ENCODE measurements around the gene CST4. TPM values are rescaled to one million over a fixed set of nuclear protein-coding genes. Genes with fewer than 3 reads are reported as not detected.
"Not testable (repeated sequence)": the region's sequence is repeated elsewhere in the genome, so short reads cannot be mapped to it uniquely, and the experiment has no call there.

The CST4 gene
- polyA plus RNA-seq, 1 donor from 2014 or later: not detected

- not testable (repeated sequence) for H3K4me3 Mint-ChIP-seq, H3K9me3 Mint-ChIP-seq, H3K27ac Mint-ChIP-seq, H3K36me3 Mint-ChIP-seq, H3K4me1 Mint-ChIP-seq, H3K27me3 Mint-ChIP-seq
Observed at GRCh38 chr20:23659610-23659988, 29.2 kb downstream of the CST4 start.

GRCh38 chr20:23658989-23659609 lies 29.7 kb downstream of the CST4 start:
- peaks cover 0 to 6% (median 1%) of the 10 kb centered on the region in 3 donors for H3K4me1 Mint-ChIP-seq
- peaks cover 10% of the 10 kb centered on the region for H3K27me3 Mint-ChIP-seq
- H3K4me3 Mint-ChIP-seq: no peak overlapping the region

DNA sequence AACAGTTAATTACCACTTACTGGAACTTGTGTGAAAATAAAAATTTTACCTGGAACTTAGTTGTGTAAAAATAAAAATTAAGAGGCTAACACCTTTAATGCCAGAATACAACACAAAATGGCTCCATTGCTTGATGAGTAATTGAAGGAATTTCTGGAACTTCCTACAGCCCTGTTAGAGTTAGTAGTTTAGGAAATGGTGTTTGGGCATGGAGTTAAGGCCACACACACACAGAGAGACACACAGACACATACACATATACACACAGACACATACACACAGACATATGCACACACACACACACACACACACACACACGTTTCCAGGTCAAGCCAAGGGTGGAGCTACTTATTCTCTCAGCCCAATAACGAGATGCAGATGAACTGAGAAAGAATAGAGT lies 30.5 kb downstream of the CST4 start:
- Mint-ChIP-seq H3K36me3 (no peaks in the 10 kb centered on the region), H3K9me3 (no peaks in the 10 kb centered on the region), H3K27ac (no peak overlapping the region), H3K4me1 (peaks cover 0 to 6% (median 1%) of the 10 kb centered on the region in 3 donors), H3K27me3 (peaks cover 14% of the 10 kb centered on the region), H3K4me3 (no peak overlapping the region)

More at GRCh38 chr20:23658989-23659609, 29.7 kb downstream of the CST4 start:
- H3K9me3 Mint-ChIP-seq: no peaks in the 10 kb centered on the region
- H3K27ac Mint-ChIP-seq: no peak overlapping the region
- no peaks in the 10 kb centered on the region for H3K36me3 Mint-ChIP-seq

GRCh38 chr20:23657202-23657601 lies 31.6 kb downstream of the CST4 start:
- Mint-ChIP-seq H3K27ac (no peak overlapping the region), H3K9me3 (no peaks in the 10 kb centered on the region), H3K4me1 (peaks cover 0 to 6% (median 1%) of the 10 kb centered on the region in 3 donors), H3K27me3 (peaks cover 15% of the 10 kb centered on the region), H3K36me3 (no peaks in the 10 kb centered on the region), H3K4me3 (no peak overlapping the region)

DNA sequence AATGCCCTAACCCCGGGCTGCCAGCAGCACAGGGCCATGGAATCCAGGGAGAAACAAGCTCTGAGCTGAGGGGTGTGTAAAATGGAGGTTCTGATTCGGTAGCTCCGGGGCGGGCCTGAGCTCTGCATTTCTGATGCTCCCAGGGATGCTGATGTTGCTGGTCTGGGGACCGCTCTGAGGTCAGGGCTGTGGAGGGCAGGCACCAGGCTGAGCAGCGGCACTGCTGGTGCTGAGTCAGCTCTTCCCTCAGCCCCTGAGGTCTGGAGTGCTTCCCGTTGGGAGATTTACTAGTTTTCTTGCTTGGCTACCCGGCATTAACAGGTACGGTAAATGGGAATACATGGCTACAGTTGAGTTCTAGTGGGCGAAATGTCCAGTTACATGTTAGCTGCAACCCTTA lies 32.5 kb downstream of the CST4 start:
- Mint-ChIP-seq H3K36me3 (no peaks in the 10 kb centered on the region), H3K4me1 (peaks cover 0 to 6% (median 1%) of the 10 kb centered on the region in 3 donors), H3K27me3 (peaks cover 15% of the 10 kb centered on the region), H3K27ac (no peak overlapping the region), H3K4me3 (no peak overlapping the region), H3K9me3 (no peaks in the 10 kb centered on the region)

DNA sequence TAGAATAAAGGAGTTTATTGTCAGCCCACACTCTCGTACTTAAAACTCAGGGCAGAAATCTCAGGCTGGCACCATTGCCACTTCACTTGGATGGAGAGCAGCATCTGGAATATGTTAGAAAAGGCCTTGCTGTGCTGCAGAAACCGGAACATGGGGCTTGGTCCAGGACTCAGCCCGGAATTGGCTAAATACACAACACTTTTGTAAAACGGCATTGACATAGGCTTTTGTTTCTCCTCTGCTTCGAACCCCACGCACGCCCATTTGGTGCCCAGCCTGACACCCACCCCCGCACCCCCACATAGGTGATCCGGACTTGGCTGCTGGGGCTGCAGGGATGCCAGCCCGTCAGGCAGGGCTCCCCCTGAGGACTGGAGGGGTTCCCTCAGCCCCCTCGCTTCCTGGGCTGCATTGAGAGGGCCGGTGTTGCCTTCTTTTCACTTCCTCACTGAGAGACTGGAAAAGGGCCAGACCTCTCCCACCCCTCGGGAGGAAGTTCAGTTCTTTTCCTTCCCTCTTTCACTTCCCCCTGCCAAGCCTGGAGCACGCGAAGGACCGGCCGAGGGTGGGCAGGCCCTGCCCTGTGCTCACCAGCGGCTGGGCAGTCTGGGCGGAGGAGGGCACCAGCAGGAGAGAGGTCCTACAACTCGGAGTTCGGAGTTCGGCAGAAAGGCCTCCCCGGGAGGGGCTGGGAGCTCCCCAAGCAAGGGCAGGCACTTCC lies 33.2 kb downstream of the CST4 start:
- Mint-ChIP-seq H3K27ac (no peak overlapping the region), H3K27me3 (peaks cover 15% of the 10 kb centered on the region), H3K4me1 (peaks cover 0 to 6% (median 1%) of the 10 kb centered on the region in 3 donors), H3K4me3 (no peak overlapping the region), H3K9me3 (peaks cover 0 to 3% (median 0%) of the 10 kb centered on the region in 3 donors), H3K36me3 (no peaks in the 10 kb centered on the region)

GRCh38 chr20:23654717-23655116 lies 34.1 kb downstream of the CST4 start:
- Mint-ChIP-seq H3K4me3 (no peak overlapping the region), H3K4me1 (peaks cover 0 to 6% (median 1%) of the 10 kb centered on the region in 3 donors), H3K36me3 (no peaks in the 10 kb centered on the region), H3K9me3 (peaks cover 0 to 3% (median 0%) of the 10 kb centered on the region in 3 donors), H3K27ac (no peak overlapping the region), H3K27me3 (peaks cover 15% of the 10 kb centered on the region)

GRCh38 chr20:23654000-23654399 lies 34.8 kb downstream of the CST4 start:
- Mint-ChIP-seq H3K36me3 (no peaks in the 10 kb centered on the region), H3K4me3 (no peak overlapping the region), H3K4me1 (peaks cover 0 to 6% (median 1%) of the 10 kb centered on the region in 3 donors), H3K27ac (no peak overlapping the region), H3K9me3 (peaks cover 0 to 3% (median 0%) of the 10 kb centered on the region in 3 donors), H3K27me3 (peaks cover 15% of the 10 kb centered on the region)

DNA sequence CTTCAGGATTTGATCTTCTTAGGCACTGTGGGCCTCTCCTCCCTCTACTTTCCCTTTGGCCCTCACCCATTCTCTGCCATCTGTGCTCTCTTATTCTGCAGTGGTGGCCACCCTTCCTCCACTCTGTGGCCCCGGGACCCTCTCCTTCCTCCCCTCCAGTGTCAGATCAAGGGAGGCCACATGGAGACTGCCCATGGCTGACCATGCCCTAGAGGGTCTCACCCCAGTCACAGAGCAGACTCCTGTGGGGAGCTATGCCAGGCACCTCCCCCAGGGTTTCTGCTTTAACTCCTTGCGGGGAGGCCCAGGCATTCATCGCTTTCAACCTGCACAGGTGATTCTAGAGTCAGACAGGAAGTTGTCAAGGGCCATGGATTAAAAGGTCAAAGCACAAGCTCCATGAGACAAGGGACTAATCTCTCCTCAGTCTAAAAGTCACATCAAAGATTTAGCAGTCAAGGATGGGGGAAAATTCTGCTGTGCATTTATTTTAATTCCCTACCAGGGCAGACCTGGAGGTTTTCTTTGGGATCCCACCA lies 35.4 kb downstream of the CST4 start:
- Mint-ChIP-seq H3K9me3 (peaks cover 0 to 3% (median 0%) of the 10 kb centered on the region in 3 donors), H3K4me1 (peaks cover 0 to 6% (median 1%) of the 10 kb centered on the region in 3 donors), H3K27me3 (peaks cover 15% of the 10 kb centered on the region), H3K4me3 (no peak overlapping the region), H3K27ac (no peak overlapping the region), H3K36me3 (no peaks in the 10 kb centered on the region)

DNA sequence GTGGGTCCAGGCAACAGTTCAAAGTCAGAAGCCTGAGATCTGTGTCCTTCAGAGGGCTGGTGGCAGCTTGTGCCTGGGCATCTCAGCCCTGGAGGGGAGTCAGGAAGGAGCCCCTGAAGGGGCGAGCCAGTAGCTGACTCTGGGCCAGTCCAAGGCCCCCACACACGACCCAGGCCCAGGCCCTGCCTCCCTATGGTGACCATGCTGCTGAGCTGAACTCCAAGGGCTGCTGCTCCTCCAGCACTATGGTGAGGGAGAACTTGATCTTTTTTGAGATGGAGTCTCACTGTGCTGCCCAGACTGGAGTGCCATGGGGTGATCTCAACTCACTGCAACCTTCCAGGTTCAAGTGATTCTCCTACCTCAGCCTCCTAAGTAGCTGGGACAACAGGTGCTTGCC lies 35.9 kb downstream of the CST4 start:
- peaks cover 15% of the 10 kb centered on the region for H3K27me3 Mint-ChIP-seq
- H3K27ac Mint-ChIP-seq: no peak overlapping the region
- H3K4me3 Mint-ChIP-seq: no peak overlapping the region
- H3K9me3 Mint-ChIP-seq: peaks cover 0 to 3% (median 0%) of the 10 kb centered on the region in 3 donors
- H3K36me3 Mint-ChIP-seq: no peaks in the 10 kb centered on the region
- peaks cover 0 to 6% (median 1%) of the 10 kb centered on the region in 3 donors for H3K4me1 Mint-ChIP-seq

GRCh38 chr20:23652371-23652770 lies 36.5 kb downstream of the CST4 start:
- Mint-ChIP-seq H3K36me3 (no peaks in the 10 kb centered on the region), H3K4me1 (peaks cover 0 to 6% (median 1%) of the 10 kb centered on the region in 3 donors), H3K4me3 (no peak overlapping the region), H3K27ac (no peak overlapping the region), H3K9me3 (peaks cover 0 to 3% (median 0%) of the 10 kb centered on the region in 3 donors), H3K27me3 (peaks cover 14% of the 10 kb centered on the region)

DNA sequence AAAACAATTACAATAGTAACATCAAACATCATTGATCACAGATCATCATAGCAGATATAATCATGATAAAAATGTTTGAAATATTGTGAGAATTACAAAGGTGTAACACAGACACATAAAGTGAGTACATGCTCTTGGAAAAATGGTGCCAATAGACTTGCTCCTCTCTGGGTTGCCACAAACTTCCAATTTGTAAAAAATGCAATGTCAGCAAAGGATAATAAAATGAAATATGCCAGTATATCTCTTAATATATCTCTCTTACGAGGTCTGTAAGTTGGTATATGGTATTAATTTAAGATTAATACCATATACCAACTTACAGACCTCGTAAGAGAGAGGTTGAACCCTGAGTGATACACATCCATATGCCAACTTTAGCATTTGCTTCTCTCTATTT lies 37.7 kb downstream of the CST4 start:
- Mint-ChIP-seq H3K27ac (no peak overlapping the region), H3K27me3 (peaks cover 8% of the 10 kb centered on the region), H3K4me3 (no peak overlapping the region), H3K36me3 (no peaks in the 10 kb centered on the region), H3K9me3 (peaks cover 0 to 3% (median 0%) of the 10 kb centered on the region in 3 donors), H3K4me1 (peaks cover 0 to 6% (median 0%) of the 10 kb centered on the region in 3 donors)

DNA sequence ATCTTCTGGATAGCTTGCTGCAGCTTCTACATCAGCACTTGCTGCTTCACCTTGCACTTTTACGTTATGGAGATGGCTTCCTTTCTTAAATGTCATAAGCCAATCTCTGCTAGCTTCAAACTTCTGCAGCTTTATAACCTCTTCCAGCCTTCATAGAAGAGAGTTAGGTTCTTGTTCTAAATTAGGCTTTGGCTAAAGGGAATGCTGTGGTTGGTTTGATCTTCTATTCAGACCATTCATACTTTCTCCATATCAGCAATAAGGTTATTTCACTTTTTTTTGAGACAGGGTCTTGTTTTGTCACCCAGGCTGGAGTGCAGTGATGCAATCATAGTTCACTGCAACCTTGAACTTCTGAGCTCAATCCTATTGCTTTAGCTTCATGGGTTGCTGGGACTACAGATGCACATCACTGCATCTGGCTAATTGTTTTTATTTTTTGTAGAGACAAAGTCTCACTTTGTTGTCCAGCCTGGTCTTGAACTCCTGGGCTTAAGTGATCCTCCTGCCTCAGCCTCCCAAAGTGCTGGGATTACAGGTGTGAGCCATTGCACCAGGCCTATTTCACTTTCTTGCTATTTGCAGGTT lies 38.9 kb downstream of the CST4 start:
- no peak overlapping the region for H3K4me3 Mint-ChIP-seq

GRCh38 chr20:23649242-23649641 lies 39.6 kb downstream of the CST4 start:
- Mint-ChIP-seq H3K27me3 (peaks cover 5% of the 10 kb centered on the region), H3K9me3 (peaks cover 0 to 3% (median 0%) of the 10 kb centered on the region in 3 donors), H3K4me1 (no peaks in the 10 kb centered on the region), H3K4me3 (no peak overlapping the region), H3K27ac (no peak overlapping the region), H3K36me3 (no peaks in the 10 kb centered on the region)

More for the DNA sequence above, 38.9 kb downstream of the CST4 start:
- H3K36me3 Mint-ChIP-seq: no peaks in the 10 kb centered on the region
- H3K27me3 Mint-ChIP-seq: peaks cover 5% of the 10 kb centered on the region
- peaks cover 0 to 3% (median 0%) of the 10 kb centered on the region in 3 donors for H3K9me3 Mint-ChIP-seq
- H3K27ac Mint-ChIP-seq: no peak overlapping the region
- H3K4me1 Mint-ChIP-seq: peaks cover 0 to under 1% (median 0%) of the 10 kb centered on the region in 3 donors

- Mint-ChIP-seq H3K36me3 (no peaks in the 10 kb centered on the region), H3K27me3 (peaks cover 3% of the 10 kb centered on the region), H3K4me1 (peaks cover 0 to 2% (median 0%) of the 10 kb centered on the region in 3 donors), H3K27ac (no peak overlapping the region), H3K4me3 (no peak overlapping the region), H3K9me3 (peaks cover 0 to 5% (median 0%) of the 10 kb centered on the region in 3 donors)
Observed at GRCh38 chr20:23647346-23647745, 41.5 kb downstream of the CST4 start.
